Measurements from ENCODE around the gene SMCR8. TPM values are rescaled to one million over a fixed set of nuclear protein-coding genes. Genes with fewer than 3 reads are reported as not detected.

The SMCR8 gene
- total and polyA plus RNA-seq, 2 of the 13 experiments (the other 11 are each of a cell fraction or from before 2014, with no cell fraction given) = 7.6 to 11.8 TPM

DNA sequence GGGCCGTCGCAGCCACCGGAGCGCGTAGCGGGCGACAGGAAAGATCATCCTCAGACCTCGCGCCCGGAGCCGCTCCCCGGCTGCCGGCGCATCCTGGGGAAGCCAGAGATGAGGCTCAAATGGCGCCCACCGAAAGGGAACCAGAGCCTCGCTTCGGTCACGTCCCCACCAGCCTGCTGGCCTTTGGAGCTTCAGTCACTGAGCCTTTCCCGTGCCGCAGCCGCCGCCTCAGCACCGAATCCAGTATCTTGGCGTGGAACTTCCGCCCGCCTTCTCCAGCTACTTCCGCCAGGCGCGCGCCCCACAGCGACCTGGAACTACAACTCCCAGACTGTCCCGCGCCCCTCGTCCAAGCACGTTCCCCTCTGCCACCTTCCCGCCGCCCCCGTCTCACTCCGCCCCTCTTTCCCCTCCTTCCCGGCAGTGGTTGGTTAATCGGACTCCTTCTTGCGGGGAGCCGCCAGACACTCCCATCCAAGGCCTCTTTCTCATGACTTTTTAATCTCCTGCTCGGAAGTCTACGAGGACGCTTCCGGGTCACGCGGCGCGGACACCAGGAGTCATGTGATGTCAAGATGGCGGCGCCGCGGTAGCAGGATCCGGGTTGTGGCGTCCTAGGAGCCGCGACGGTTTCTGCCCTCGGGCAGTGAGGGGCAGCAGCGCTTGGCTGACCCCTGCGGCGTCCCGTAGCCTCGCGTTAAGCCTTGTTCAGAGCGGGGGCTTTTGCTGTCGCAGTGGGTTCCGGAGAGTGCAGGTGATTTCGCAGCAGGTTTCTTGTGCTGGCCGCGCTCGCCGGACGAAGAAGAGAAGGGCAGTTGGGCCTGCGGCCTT lies at the start of gene SMCR8, which contains the start of gene TOP3A (continued):
- TF ChIP-seq, protein P1, sequence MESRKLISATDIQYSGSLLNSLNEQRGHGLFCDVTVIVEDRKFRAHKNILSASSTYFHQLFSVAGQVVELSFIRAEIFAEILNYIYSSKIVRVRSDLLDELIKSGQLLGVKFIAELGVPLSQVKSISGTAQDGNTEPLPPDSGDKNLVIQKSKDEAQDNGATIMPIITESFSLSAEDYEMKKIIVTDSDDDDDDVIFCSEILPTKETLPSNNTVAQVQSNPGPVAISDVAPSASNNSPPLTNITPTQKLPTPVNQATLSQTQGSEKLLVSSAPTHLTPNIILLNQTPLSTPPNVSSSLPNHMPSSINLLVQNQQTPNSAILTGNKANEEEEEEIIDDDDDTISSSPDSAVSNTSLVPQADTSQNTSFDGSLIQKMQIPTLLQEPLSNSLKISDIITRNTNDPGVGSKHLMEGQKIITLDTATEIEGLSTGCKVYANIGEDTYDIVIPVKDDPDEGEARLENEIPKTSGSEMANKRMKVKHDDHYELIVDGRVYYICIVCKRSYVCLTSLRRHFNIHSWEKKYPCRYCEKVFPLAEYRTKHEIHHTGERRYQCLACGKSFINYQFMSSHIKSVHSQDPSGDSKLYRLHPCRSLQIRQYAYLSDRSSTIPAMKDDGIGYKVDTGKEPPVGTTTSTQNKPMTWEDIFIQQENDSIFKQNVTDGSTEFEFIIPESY (CRISPR knock-in tag; IDR thresholded peaks at IDR 0.05) = no peak
- TF ChIP-seq AHR (CRISPR knock-in tag; IDR thresholded peaks at IDR 0.05) = no peak
- TF ChIP-seq ELF3 (CRISPR knock-in tag; IDR thresholded peaks at IDR 0.05) = peak; percentile 63; the same call in 1 of the 2 replicates
- TF ChIP-seq, protein P2, sequence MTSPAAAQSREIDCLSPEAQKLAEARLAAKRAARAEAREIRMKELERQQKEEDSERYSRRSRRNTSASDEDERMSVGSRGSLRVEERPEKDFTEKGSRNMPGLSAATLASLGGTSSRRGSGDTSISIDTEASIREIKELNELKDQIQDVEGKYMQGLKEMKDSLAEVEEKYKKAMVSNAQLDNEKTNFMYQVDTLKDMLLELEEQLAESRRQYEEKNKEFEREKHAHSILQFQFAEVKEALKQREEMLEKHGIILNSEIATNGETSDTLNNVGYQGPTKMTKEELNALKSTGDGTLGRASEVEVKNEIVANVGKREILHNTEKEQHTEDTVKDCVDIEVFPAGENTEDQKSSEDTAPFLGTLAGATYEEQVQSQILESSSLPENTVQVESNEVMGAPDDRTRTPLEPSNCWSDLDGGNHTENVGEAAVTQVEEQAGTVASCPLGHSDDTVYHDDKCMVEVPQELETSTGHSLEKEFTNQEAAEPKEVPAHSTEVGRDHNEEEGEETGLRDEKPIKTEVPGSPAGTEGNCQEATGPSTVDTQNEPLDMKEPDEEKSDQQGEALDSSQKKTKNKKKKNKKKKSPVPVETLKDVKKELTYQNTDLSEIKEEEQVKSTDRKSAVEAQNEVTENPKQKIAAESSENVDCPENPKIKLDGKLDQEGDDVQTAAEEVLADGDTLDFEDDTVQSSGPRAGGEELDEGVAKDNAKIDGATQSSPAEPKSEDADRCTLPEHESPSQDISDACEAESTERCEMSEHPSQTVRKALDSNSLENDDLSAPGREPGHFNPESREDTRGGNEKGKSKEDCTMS (CRISPR knock-in tag; conservative IDR thresholded peaks at IDR 0.05) = no peak
- TF ChIP-seq ZNF292 (CRISPR knock-in tag; IDR thresholded peaks at IDR 0.05; ENCODE audit: borderline replicate concordance, low read depth) = peak; percentile 73; the same call in 1 of the 2 replicates
- no peak for TF ChIP-seq NR3C1 (CRISPR knock-in tag; IDR thresholded peaks at IDR 0.05)
- peak; percentile 78 for TF ChIP-seq ZNF878 (CRISPR knock-in tag; IDR thresholded peaks at IDR 0.05)
- TF ChIP-seq NFYC (CRISPR knock-in tag; IDR thresholded peaks at IDR 0.05) = peak; percentile 50; the same call in 1 of the 2 replicates
- no peak for TF ChIP-seq NFE2L2 (IDR thresholded peaks at IDR 0.05; ENCODE audit: low read length)
- TF ChIP-seq NONO (IDR thresholded peaks at IDR 0.05) = no peak
- TF ChIP-seq NONO (CRISPR knock-in tag; conservative IDR thresholded peaks at IDR 0.05) = peak; percentile 57; the same call in 1 of the 2 replicates
- TF ChIP-seq ZNF335 (CRISPR knock-in tag; IDR thresholded peaks at IDR 0.05) = peak; percentile 78; the same call in 1 of the 2 replicates
- TF ChIP-seq ONECUT2 (CRISPR knock-in tag; IDR thresholded peaks at IDR 0.05) = no peak
- no peak for TF ChIP-seq GPN1 (CRISPR knock-in tag; IDR thresholded peaks at IDR 0.05; ENCODE audit: borderline replicate concordance)
- peak; percentile 63 for TF ChIP-seq MAZ (IDR thresholded peaks at IDR 0.05; ENCODE audit: borderline replicate concordance, low read depth, low read length)
- peak; percentile 53; the same call in 1 of the 2 replicates for TF ChIP-seq MAZ (CRISPR knock-in tag; IDR thresholded peaks at IDR 0.05; ENCODE audit: low read depth)
- TF ChIP-seq, protein P3, sequence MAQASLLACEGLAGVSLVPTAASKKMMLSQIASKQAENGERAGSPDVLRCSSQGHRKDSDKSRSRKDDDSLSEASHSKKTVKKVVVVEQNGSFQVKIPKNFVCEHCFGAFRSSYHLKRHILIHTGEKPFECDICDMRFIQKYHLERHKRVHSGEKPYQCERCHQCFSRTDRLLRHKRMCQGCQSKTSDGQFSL (CRISPR knock-in tag; IDR thresholded peaks at IDR 0.05) = no peak
- TF ChIP-seq, protein P4, sequence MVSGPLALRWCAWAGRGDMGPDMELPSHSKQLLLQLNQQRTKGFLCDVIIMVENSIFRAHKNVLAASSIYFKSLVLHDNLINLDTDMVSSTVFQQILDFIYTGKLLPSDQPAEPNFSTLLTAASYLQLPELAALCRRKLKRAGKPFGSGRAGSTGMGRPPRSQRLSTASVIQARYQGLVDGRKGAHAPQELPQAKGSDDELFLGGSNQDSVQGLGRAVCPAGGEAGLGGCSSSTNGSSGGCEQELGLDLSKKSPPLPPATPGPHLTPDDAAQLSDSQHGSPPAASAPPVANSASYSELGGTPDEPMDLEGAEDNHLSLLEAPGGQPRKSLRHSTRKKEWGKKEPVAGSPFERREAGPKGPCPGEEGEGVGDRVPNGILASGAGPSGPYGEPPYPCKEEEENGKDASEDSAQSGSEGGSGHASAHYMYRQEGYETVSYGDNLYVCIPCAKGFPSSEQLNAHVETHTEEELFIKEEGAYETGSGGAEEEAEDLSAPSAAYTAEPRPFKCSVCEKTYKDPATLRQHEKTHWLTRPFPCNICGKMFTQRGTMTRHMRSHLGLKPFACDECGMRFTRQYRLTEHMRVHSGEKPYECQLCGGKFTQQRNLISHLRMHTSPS (CRISPR knock-in tag; IDR thresholded peaks at IDR 0.05; ENCODE audit: low read depth) = peak; percentile 30; the same call in 1 of the 2 replicates
- no peak for TF ChIP-seq ZNF883 (CRISPR knock-in tag; IDR thresholded peaks at IDR 0.05; ENCODE audit: not compliant biosample characterization)
- 0 out of 2 replicates have a peak, but pooled peaks have one; percentile 85 for TF ChIP-seq ZIK1 (CRISPR knock-in tag; IDR thresholded peaks at IDR 0.05; ENCODE audit: borderline replicate concordance, low read depth)
- TF ChIP-seq, protein P5, sequence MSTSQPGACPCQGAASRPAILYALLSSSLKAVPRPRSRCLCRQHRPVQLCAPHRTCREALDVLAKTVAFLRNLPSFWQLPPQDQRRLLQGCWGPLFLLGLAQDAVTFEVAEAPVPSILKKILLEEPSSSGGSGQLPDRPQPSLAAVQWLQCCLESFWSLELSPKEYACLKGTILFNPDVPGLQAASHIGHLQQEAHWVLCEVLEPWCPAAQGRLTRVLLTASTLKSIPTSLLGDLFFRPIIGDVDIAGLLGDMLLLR (CRISPR knock-in tag; IDR thresholded peaks at IDR 0.05) = no peak
- TF ChIP-seq ADNP (CRISPR knock-in tag; IDR thresholded peaks at IDR 0.05) = no peak
- TF ChIP-seq ZNF841 (CRISPR knock-in tag; IDR thresholded peaks at IDR 0.05; ENCODE audit: borderline replicate concordance) = no peak
